ENCODE measurements around the gene CNOT8.
"Not testable (repeated sequence)": the region's sequence is repeated elsewhere in the genome, so short reads cannot be mapped to it uniquely, and the experiment has no call there.

The CNOT8 gene

GRCh38 chr5:154866841-154867240, 8.4 kb downstream of the CNOT8 start:
- no peak for DNase-seq

GRCh38 chr5:154868702-154869101, 10.3 kb downstream of the CNOT8 start:
- no peak for DNase-seq

GRCh38 chr5:154871734-154872133, 13.3 kb downstream of the CNOT8 start:
- no peak for DNase-seq

GRCh38 chr5:154873791-154874331, 15.4 kb downstream of the CNOT8 start:
- DNase-seq = no peak

- no peak for DNase-seq
Measured at GRCh38 chr5:154878642-154879335, 20.4 kb downstream of the CNOT8 start.

- no peak for DNase-seq
Measured at GRCh38 chr5:154881986-154882385, 23.6 kb downstream of the CNOT8 start.

GRCh38 chr5:154884424-154884823, 26.0 kb downstream of the CNOT8 start:
- no peak for DNase-seq

GRCh38 chr5:154885439-154885838, 27.0 kb downstream of the CNOT8 start:
- DNase-seq = no peak

- no peak for DNase-seq
Measured at GRCh38 chr5:154892369-154892771, 33.9 kb downstream of the CNOT8 start.

- DNase-seq = no peak
Measured at GRCh38 chr5:154893381-154893780, 35.0 kb downstream of the CNOT8 start.

GRCh38 chr5:154895606-154896561, 37.5 kb downstream of the CNOT8 start:
- no peak for DNase-seq

- DNase-seq = no peak
Measured at GRCh38 chr5:154896562-154897165, 38.2 kb downstream of the CNOT8 start.

- no peak for DNase-seq
Measured at GRCh38 chr5:154898210-154898609, 39.8 kb downstream of the CNOT8 start.

GRCh38 chr5:154899151-154899816, 40.9 kb downstream of the CNOT8 start:
- no peak for DNase-seq

GRCh38 chr5:154900066-154900465, 41.6 kb downstream of the CNOT8 start:
- no peak for DNase-seq

GRCh38 chr5:154901276-154901675, 42.8 kb downstream of the CNOT8 start:
- no peak for DNase-seq

- DNase-seq = no peak
Measured at GRCh38 chr5:154901913-154902312, 43.5 kb downstream of the CNOT8 start.

- DNase-seq = not testable (repeated sequence)
Measured at GRCh38 chr5:154905601-154906000, 47.2 kb downstream of the CNOT8 start.

GRCh38 chr5:154916874-154917273, 58.4 kb downstream of the CNOT8 start:
- DNase-seq = no peak

- DNase-seq = no peak
Measured at GRCh38 chr5:154917757-154918156, 59.3 kb downstream of the CNOT8 start.

- DNase-seq = no peak
Measured at GRCh38 chr5:154923441-154924430, 65.3 kb downstream of the CNOT8 start.
